H1 (cell line): ENCODE measurements around the gene DPM2. TPM values are rescaled to one million over a fixed set of nuclear protein-coding genes. Genes with fewer than 3 reads are reported as not detected.

Source experiments
- CTCF ChIA-PET: fragments of 300-600 bp; sonication (Branson Sonifier 250); formaldehyde crosslinking; loops from one replicate; lab custom pipeline; 2021; ENCODE audit not compliant: partially characterized antibody; lab: Charles Lee
- POLR2A ChIA-PET: fragments of 300-600 bp; sonication (Branson Sonifier 250); formaldehyde crosslinking; loops from one replicate; lab custom pipeline; 2021; ENCODE audit warnings: inconsistent platforms; ENCODE audit not compliant: partially characterized antibody; lab: Charles Lee
- DNase-seq, 2 experiments: peaks; one replicate each; pipeline versions ENCODE4 v3.0.0 to v3.0.0-alpha.2; 2010 to 2022; ENCODE audit warnings: low spot score in 2 of 2, low read depth in 1 of 2, mixed read lengths in 1 of 2
- FAIRE-seq: peaks from 2 replicates; lab custom pipeline; 2011; peaks lifted over from hg19 to GRCh38; lab: Jason Lieb, UNC
- H2AFZ ChIP-seq: 2 replicates; pipeline ENCODE4 v1.8.1; 2012; ENCODE audit warnings: low read length, inconsistent platforms
- H2AK5ac ChIP-seq: 2 replicates; pipeline ENCODE4 v1.6.1; 2013; ENCODE audit warnings: low read depth, low read length
- H2BK120ac ChIP-seq: replicated peaks from 2 replicates; pipeline ENCODE3; 2013; ENCODE audit warnings: low read depth, low read length, inconsistent platforms
- H2BK12ac ChIP-seq: 2 replicates; pipeline ENCODE4 v1.6.1; 2013; ENCODE audit warnings: low read depth, low read length
- H2BK15ac ChIP-seq: 2 replicates; pipeline ENCODE4 v1.6.1; 2013; ENCODE audit warnings: low read length
- H2BK20ac ChIP-seq: 2 replicates; pipeline ENCODE4 v1.6.1; 2013; ENCODE audit warnings: low read length
- H2BK5ac ChIP-seq: 2 replicates; pipeline ENCODE4 v1.6.1; 2013; ENCODE audit warnings: low read depth, low read length
- H3K14ac ChIP-seq: 2 replicates; pipeline ENCODE4 v1.6.1; 2013; ENCODE audit warnings: inconsistent platforms; ENCODE audit not compliant: insufficient read length
- H3K18ac ChIP-seq: 2 replicates; pipeline ENCODE4 v1.6.1; 2013; ENCODE audit warnings: low read length; ENCODE audit errors: extremely low read depth
- H3K23ac ChIP-seq: 2 replicates; pipeline ENCODE4 v1.6.1; 2013; ENCODE audit warnings: inconsistent platforms; ENCODE audit not compliant: insufficient read length
- H3K23me2 ChIP-seq: 2 replicates; pipeline ENCODE4 v1.6.1; 2013; ENCODE audit warnings: low read depth, low read length
- H3K27ac ChIP-seq: 2 replicates; pipeline ENCODE4 v1.6.1; 2011; ENCODE audit warnings: low read depth, low read length, inconsistent platforms
- H3K27me3 ChIP-seq, 4 experiments: replicated peaks in 1 of 4; 1 replicate in 1 of 4; 2 replicates in 3 of 4; pipeline versions ENCODE4 v1.6.1 to v1.8.1; 2011 to 2013; ENCODE audit warnings: low read length in 3 of 4, mild to moderate bottlenecking in 3 of 4, inconsistent platforms in 2 of 4, mixed read lengths in 2 of 4, moderate library complexity in 1 of 4; ENCODE audit not compliant: control insufficient read depth in 3 of 4, insufficient read depth in 3 of 4; ENCODE audit errors: extremely low read depth in 1 of 4
- H3K36me3 ChIP-seq, 4 experiments: 2 replicates each; pipeline versions ENCODE4 v1.6.1 to v1.8.1; 2011 to 2013; ENCODE audit warnings: mild to moderate bottlenecking in 4 of 4, low read length in 3 of 4, moderate library complexity in 2 of 4, control low read depth in 1 of 4, inconsistent platforms in 1 of 4; ENCODE audit not compliant: insufficient read depth in 4 of 4, control insufficient read depth in 2 of 4
- H3K4ac ChIP-seq: replicated peaks from 2 replicates; pipeline ENCODE3; 2013; ENCODE audit warnings: low read length, low read depth, mixed read lengths, inconsistent platforms; ENCODE audit not compliant: insufficient read length
- H3K4me1 ChIP-seq, 4 experiments: replicated peaks in 1 of 4; 1 replicate in 1 of 4; 2 replicates in 3 of 4; pipeline versions ENCODE4 v1.6.1 to v1.8.1; 2011 to 2013; ENCODE audit warnings: low read length in 3 of 4, inconsistent platforms in 2 of 4, mixed read lengths in 1 of 4; ENCODE audit not compliant: insufficient read depth in 4 of 4, control insufficient read depth in 3 of 4
- H3K4me2 ChIP-seq, 2 experiments: 2 replicates each; pipeline versions ENCODE4 v1.6.1 to v1.8.1; 2011 to 2013; ENCODE audit warnings: low read depth in 2 of 2, low read length in 2 of 2, control low read depth in 1 of 2, inconsistent platforms in 1 of 2, mild to moderate bottlenecking in 1 of 2; ENCODE audit not compliant: insufficient read depth in 1 of 2
- H3K4me3 ChIP-seq, 4 experiments: fragments of 200-600, 300-600 bp in 1 of 4; sonication (generic), shearing (Covaris generic), sonication (Bioruptor Twin) in 1 of 4; 2 replicates each; pipeline versions ENCODE4 v1.5.1 to v1.8.1; 2011 to 2016; ENCODE audit warnings: low read length in 4 of 4, low read depth in 3 of 4, control low read depth in 2 of 4, inconsistent platforms in 2 of 4, mild to moderate bottlenecking in 2 of 4, mixed read lengths in 1 of 4, moderate library complexity in 1 of 4; ENCODE audit not compliant: insufficient read depth in 2 of 4; ENCODE audit errors: extremely low read depth in 1 of 4
- H3K56ac ChIP-seq: replicated peaks from 2 replicates; pipeline ENCODE3; 2013; ENCODE audit warnings: low read depth, mild to moderate bottlenecking, mixed read lengths, low read length, inconsistent platforms; ENCODE audit not compliant: insufficient read length
- H3K79me1 ChIP-seq: 2 replicates; pipeline ENCODE4 v1.6.1; 2013; ENCODE audit warnings: low read depth, low read length, control low read depth
- H3K79me2 ChIP-seq, 2 experiments: 2 replicates each; pipeline versions ENCODE4 v1.6.1 to v1.8.1; 2012 to 2013; ENCODE audit warnings: low read length in 2 of 2, mild to moderate bottlenecking in 2 of 2, inconsistent platforms in 1 of 2; ENCODE audit not compliant: insufficient read depth in 2 of 2, control insufficient read depth in 1 of 2
- H3K9ac ChIP-seq, 4 experiments: replicated peaks in 1 of 4; 1 replicate in 1 of 4; 2 replicates in 3 of 4; pipeline versions ENCODE4 v1.6.1 to v1.8.1; 2011 to 2013; ENCODE audit warnings: low read depth in 3 of 4, low read length in 3 of 4, control low read depth in 2 of 4, mild to moderate bottlenecking in 2 of 4, moderate library complexity in 2 of 4, inconsistent platforms in 1 of 4; ENCODE audit errors: extremely low read depth in 1 of 4
- H3K9me3 ChIP-seq, 2 experiments: 2 replicates each; pipeline versions ENCODE4 v1.6.1 to v1.8.1; 2012 to 2013; ENCODE audit warnings: mild to moderate bottlenecking in 2 of 2, moderate library complexity in 2 of 2, control low read depth in 1 of 2, inconsistent platforms in 1 of 2, low read depth in 1 of 2, low read length in 1 of 2, mixed read lengths in 1 of 2; ENCODE audit not compliant: insufficient read depth in 2 of 2
- H4K20me1 ChIP-seq, 2 experiments: replicated peaks in 1 of 2; 2 replicates each; pipeline versions ENCODE3 to v1.8.1; 2011 to 2013; ENCODE audit warnings: inconsistent platforms in 2 of 2, low read length in 2 of 2, mild to moderate bottlenecking in 1 of 2; ENCODE audit not compliant: insufficient read depth in 2 of 2, control insufficient read depth in 1 of 2
- H4K5ac ChIP-seq: 2 replicates; pipeline ENCODE4 v1.6.1; 2013; ENCODE audit warnings: low read length, low read depth, mixed read lengths, inconsistent platforms; ENCODE audit not compliant: insufficient read length
- H4K8ac ChIP-seq: 2 replicates; pipeline ENCODE4 v1.8.0; 2013; ENCODE audit warnings: mild to moderate bottlenecking, moderate library complexity, low read length, inconsistent platforms; ENCODE audit not compliant: insufficient read depth; ENCODE audit errors: extremely low read depth
- H4K91ac ChIP-seq: replicated peaks from 2 replicates; pipeline ENCODE3; 2013; ENCODE audit warnings: low read length, mixed read lengths, inconsistent platforms; ENCODE audit not compliant: insufficient read length
- WGBS, 2 experiments: shearing (Covaris generic) in 1 of 2; methylation state at CpG; one replicate each; pipeline versions ENCODE4 v1.1.6 to v1.1.7; 2013 to 2015; ENCODE audit warnings: low lambda C conversion rate in 2 of 2, mixed read lengths in 2 of 2, inconsistent platforms in 1 of 2, low coverage in 1 of 2, missing lambda C conversion rate in 1 of 2; ENCODE audit not compliant: insufficient replicate concordance in 2 of 2, insufficient coverage in 1 of 2, insufficient read length in 1 of 2; ENCODE audit errors: extremely low coverage in 1 of 2, missing lambda C conversion rate in 1 of 2; 5-methylcytosine and 5-hydroxymethylcytosine counted together
- polyA plus RNA-seq, 7 experiments: library from polyadenylated mRNA; depleted of rRNA in 3 of 7; stranded (reverse) in 5 of 7; unstranded in 2 of 7; fragments of >200 nt in 5 of 7; fragments of 200-250 nt in 2 of 7; gene quantifications; 1 replicate in 5 of 7; 2 replicates in 1 of 7; 4 replicates in 1 of 7; pipeline versions ENCODE4 v1.2.1 to v1.2.3, GENCODE V29; 2011 to 2013; ENCODE audit warnings: missing spikeins in 2 of 7, mixed read lengths in 2 of 7
- total RNA-seq: library from RNA; stranded (reverse); fragmentation: NEBNext Ultra II Directional; extraction: Animal tissue kit (Norgen Biotek cat#: 25700); gene quantifications from 2 replicates; pipeline ENCODE4 v1.2.1, GENCODE V29; 2021

The DPM2 gene
- total and polyA plus RNA-seq, 2 of the 8 experiments (the other 6 are each of a cell fraction or from before 2014, with no cell fraction given): 45.4 to 95.4 TPM

GRCh38 chr9:127904561-127905003 lies 33.1 kb downstream of the DPM2 start:
- WGBS, 2 experiments: 81% methylated on average over 12 of the region's 12 CpGs; no CpG with 5 or more reads in 1 of the 2 experiments
- POLR2A ChIA-PET: interaction anchor here (0.7 to 1.9 kb wide), 4 partner anchors 10 to 25 kb away, joined by 3 to 16 read pairs (median 4); partner anchors contain the start of gene ST6GALNAC4

More at GRCh38 chr9:127904561-127905003, 33.1 kb downstream of the DPM2 start:
- Histone ChIP-seq H2AFZ (no peak overlapping the region), H3K18ac (peak overlapping the region; percentile 53; the same call in 1 of the 2 replicates), H3K23me2 (no peaks in the 10 kb centered on the region; the same call in 1 of the 2 replicates), H3K36me3 (no peaks in the 10 kb centered on the region), H3K4me2 (no peak overlapping the region), H2BK120ac (no peak overlapping the region), H3K9ac (no peak overlapping the region), H2AK5ac (no peak overlapping the region), H2BK12ac (no peak overlapping the region), H4K5ac (no peak overlapping the region), H2BK20ac (no peak overlapping the region), H3K56ac (no peak overlapping the region), H3K79me2 (no peaks in the 10 kb centered on the region), H4K20me1 (peaks cover 0 to 1% of the 10 kb centered on the region in 2 experiments), H3K9me3 (no peaks in the 10 kb centered on the region), H3K14ac (no peak overlapping the region), H3K27me3 (no peaks in the 10 kb centered on the region), H3K79me1 (no peaks in the 10 kb centered on the region), H3K23ac (no peak overlapping the region), H3K27ac (peak overlapping the region; percentile 12; the same call in 1 of the 2 replicates), H3K4ac (no peak overlapping the region), H3K4me3 (no peak overlapping the region), H4K91ac (no peak overlapping the region), H2BK5ac (peak overlapping the region; percentile 63; the same call in 1 of the 2 replicates), H4K8ac (no peak overlapping the region), H3K4me1 (peaks cover 3 to 25% (median 10%) of the 10 kb centered on the region in 4 experiments), H2BK15ac (no peak overlapping the region)
- CTCF ChIA-PET: interaction anchor here (1.0 to 1.9 kb wide), 6 partner anchors 8 to 162 kb away, joined by 3 to 13 read pairs (median 4); no protein-coding TSS in a partner anchor
- DNase-seq (peak in 1 of 2 experiments; percentile 56), FAIRE-seq (no peak)
